Vagina (tissue), 2 donors: Measurements from ENCODE around the gene GRIP2.

Experiments used
- CTCF ChIP-seq, 3 experiments: fragments of 450-650 bp in 2 of 3; fragments of 200-600 bp in 1 of 3; sonication (generic) in 1 of 3; IDR thresholded peaks; one replicate each; pipeline ENCODE4 v1.5.1; 2017 to 2019; ENCODE audit warnings: antibody characterized with exemption in 3 of 3, mild to moderate bottlenecking in 2 of 3, moderate library complexity in 2 of 3
- POLR2A ChIP-seq, 2 donors: fragments of 450-650 bp; IDR thresholded peaks; one replicate each; pipeline ENCODE4 v1.6.1; 2017; ENCODE audit warnings: antibody characterized with exemption in 2 of 2, mild to moderate bottlenecking in 2 of 2, moderate library complexity in 2 of 2

DNA sequence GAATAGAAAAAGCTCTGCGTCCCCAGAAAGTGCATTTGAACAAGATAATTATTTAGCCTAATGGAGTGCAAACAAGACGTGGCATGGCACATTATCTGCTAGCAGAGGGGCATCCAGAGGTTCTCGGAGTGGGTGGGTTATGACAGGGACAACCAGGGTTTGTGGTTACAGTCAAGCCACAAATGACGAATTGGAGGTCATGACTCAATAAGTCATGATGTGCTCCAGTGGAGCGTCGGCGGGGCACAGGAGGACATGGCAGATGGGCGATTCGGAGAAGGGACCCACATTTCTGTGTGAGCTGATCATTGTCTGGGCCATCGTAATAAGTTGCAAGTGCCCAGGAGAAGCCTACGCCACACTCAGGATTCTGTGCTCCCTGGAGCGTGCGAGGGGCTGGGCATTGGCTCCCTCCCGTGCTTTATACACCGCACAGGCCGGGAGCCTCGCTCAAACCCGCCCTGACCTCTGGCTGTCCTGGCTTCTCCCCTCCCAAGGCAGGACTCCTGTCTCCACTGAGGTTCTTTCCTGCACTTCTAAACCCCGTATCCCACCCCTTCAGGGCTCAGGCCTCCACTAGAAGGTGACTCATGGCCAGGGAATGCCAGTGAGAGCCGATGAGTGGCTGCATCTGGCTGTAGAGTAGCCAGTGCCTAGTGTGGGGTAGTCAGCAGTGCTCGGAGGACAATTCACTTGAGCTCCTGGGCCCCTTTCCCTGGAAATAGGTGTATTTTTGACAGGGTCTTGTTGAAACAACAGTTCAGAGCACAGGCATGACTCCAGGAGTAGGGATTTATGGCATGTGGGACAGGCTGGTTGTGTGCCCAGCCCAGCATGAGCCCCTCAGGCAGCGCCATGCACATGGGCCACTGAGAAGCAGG, 67.4 kb downstream of the GRIP2 start:
- no peak for TF ChIP-seq CTCF (IDR thresholded peaks at IDR 0.05)
- TF ChIP-seq POLR2A (IDR thresholded peaks at IDR 0.05): no peak
